ENCODE results near the gene FRMD4B. TPM values are rescaled to one million over a fixed set of nuclear protein-coding genes. Genes with fewer than 3 reads are reported as not detected.
"Not testable (repeated sequence)": the region's sequence is repeated elsewhere in the genome, so short reads cannot be mapped to it uniquely, and the experiment has no call there.

The FRMD4B gene
- total RNA-seq, 2 experiments from 2014 or later = not detected

DNA sequence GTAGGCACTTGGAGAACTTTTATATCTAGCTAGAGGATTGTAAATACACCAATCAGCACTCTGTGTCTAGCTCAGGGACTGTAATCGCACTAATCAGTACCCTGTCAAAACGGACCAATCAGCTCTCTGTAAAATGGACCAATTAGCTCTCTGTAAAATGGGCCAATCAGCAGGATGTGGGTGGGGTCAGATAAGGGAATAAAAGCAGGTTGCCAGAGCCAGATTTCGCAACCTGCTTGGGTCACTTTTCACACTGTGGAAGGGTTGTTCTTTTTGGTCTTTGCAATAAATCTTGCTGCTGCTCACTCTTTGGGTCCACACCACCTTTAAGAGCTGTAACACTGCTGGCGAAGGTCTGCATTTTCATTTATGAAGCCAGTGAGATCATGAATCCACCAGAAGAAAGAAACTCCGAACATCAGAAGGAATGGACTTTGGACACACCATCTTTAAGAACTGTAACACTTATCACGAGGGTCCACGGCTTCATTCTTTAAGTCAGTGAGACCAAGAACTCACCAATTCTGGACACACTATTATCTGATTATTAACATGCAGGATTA, 125.0 kb downstream of the FRMD4B start:
- H3K9me2 ChIP-seq (ENCODE audit: insufficient read depth, low read length); H2AFZ ChIP-seq (ENCODE audit: low read length); H3K4me2 ChIP-seq (ENCODE audit: low read length); intact Hi-C loops (cut with micrococcal nuclease; ENCODE audit: unreplicated experiment); H3K4me1 ChIP-seq (ENCODE audit: insufficient read depth, low read length, poor library complexity, severe bottlenecking); H3K79me2 ChIP-seq (ENCODE audit: insufficient read depth, low read depth, low read length); H4K20me1 ChIP-seq (ENCODE audit: insufficient read depth, low read length); POLR2A ChIA-PET; H3K36me3 ChIP-seq (ENCODE audit: insufficient read depth, low read length); DNase-seq (ENCODE audit: low spot score); H3K4me3 ChIP-seq (ENCODE audit: low read depth, low read length, poor library complexity, severe bottlenecking); H3K9me3 ChIP-seq (ENCODE audit: low read length); H3K27ac ChIP-seq (ENCODE audit: low read depth, low read length, poor library complexity, severe bottlenecking); CTCF ChIA-PET (ENCODE audit: unreplicated experiment); BruUV-seq (replicated peaks): not testable (repeated sequence)

DNA sequence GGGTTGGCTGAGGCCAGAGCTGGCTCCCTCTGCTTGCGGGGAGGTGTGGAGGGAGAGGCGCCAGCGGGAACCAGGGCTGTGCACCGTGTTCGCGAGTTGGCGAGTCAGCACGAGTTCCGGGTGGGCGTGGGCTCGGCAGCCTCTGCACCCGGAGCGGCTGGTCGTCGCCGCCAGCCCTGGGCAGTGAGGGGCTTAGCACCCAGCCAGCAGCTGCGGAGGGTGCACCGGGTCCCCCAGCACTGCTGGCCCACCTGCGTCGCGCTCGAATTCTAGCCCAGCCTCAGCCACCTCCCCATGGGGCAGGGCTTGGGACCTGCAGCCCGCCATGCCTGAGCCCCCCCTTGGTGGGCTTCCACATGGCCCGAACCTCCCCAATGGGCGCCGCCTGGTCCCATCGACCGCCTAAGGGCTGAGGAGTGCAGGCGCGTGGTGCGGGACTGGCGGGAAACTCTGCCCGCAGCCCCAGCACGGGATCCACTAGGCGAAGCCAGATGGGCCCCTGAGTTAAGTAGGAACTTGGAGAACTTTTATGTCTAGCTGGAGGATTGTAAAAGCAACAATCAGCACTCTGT, 125.6 kb downstream of the FRMD4B start:
- no peaks in the 10 kb centered on the region for H3K79me2 ChIP-seq (ENCODE audit: insufficient read depth, low read depth, low read length)
- no TSS peak for BruUV-seq (replicated peaks)
- intact Hi-C loops (cut with micrococcal nuclease; ENCODE audit: unreplicated experiment) = no loop called here
- no peaks in the 10 kb centered on the region for H3K4me1 ChIP-seq (ENCODE audit: insufficient read depth, low read length, poor library complexity, severe bottlenecking)
- no peaks in the 10 kb centered on the region for H3K9me3 ChIP-seq (ENCODE audit: low read length)
- no peaks in the 10 kb centered on the region for H3K9me2 ChIP-seq (ENCODE audit: insufficient read depth, low read length)
- H2AFZ ChIP-seq (ENCODE audit: low read length) = no peak overlapping the region
- ChIA-PET POLR2A (no interaction called here), CTCF (ENCODE audit: unreplicated experiment) (no interaction called here)
- H4K20me1 ChIP-seq (ENCODE audit: insufficient read depth, low read length) = no peaks in the 10 kb centered on the region
- H3K4me2 ChIP-seq (ENCODE audit: low read length) = no peak overlapping the region
- TF ChIP-seq, protein P1, sequence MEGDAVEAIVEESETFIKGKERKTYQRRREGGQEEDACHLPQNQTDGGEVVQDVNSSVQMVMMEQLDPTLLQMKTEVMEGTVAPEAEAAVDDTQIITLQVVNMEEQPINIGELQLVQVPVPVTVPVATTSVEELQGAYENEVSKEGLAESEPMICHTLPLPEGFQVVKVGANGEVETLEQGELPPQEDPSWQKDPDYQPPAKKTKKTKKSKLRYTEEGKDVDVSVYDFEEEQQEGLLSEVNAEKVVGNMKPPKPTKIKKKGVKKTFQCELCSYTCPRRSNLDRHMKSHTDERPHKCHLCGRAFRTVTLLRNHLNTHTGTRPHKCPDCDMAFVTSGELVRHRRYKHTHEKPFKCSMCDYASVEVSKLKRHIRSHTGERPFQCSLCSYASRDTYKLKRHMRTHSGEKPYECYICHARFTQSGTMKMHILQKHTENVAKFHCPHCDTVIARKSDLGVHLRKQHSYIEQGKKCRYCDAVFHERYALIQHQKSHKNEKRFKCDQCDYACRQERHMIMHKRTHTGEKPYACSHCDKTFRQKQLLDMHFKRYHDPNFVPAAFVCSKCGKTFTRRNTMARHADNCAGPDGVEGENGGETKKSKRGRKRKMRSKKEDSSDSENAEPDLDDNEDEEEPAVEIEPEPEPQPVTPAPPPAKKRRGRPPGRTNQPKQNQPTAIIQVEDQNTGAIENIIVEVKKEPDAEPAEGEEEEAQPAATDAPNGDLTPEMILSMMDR (conservative IDR thresholded peaks at IDR 0.05; ENCODE audit: low read length) = no peak
- TF ChIP-seq EZH2phosphoT487 (IDR thresholded peaks at IDR 0.05; ENCODE audit: borderline replicate concordance, low read depth, low read length) = no peak
- no peak overlapping the region for H3K4me3 ChIP-seq (ENCODE audit: low read depth, low read length, poor library complexity, severe bottlenecking)
- H3K36me3 ChIP-seq (ENCODE audit: insufficient read depth, low read length) = no peaks in the 10 kb centered on the region
- no peak for DNase-seq (ENCODE audit: low spot score)
- no peak overlapping the region for H3K27ac ChIP-seq (ENCODE audit: low read depth, low read length, poor library complexity, severe bottlenecking)

DNA sequence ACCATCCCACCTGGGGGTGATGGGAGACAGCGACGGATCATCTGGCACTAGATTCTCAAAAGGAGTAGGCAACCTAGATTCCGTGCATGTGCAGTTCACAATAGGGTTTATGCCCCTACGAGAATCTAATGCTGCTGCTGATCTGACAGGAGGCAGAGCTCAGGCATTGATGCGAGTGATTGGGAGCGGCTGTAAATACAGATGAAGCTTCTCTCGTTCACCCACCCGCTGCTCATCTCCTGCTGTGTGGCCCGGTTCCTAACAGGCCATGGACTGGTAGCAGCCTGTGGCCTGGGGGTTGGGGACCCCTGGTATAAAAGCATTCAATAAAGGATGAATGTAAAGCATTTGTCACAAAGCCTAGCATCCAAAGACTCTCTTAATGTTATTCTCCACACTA, 126.8 kb downstream of the FRMD4B start:
- BruUV-seq (replicated peaks) = no TSS peak
- Histone ChIP-seq H3K4me2 (ENCODE audit: low read length) (no peak overlapping the region), H3K36me3 (ENCODE audit: insufficient read depth, low read length) (no peaks in the 10 kb centered on the region), H2AFZ (ENCODE audit: low read length) (no peak overlapping the region), H3K79me2 (ENCODE audit: insufficient read depth, low read depth, low read length) (no peaks in the 10 kb centered on the region), H4K20me1 (ENCODE audit: insufficient read depth, low read length) (no peaks in the 10 kb centered on the region), H3K9me3 (ENCODE audit: low read length) (no peaks in the 10 kb centered on the region), H3K9me2 (ENCODE audit: insufficient read depth, low read length) (no peaks in the 10 kb centered on the region), H3K4me1 (ENCODE audit: insufficient read depth, low read length, poor library complexity, severe bottlenecking) (no peaks in the 10 kb centered on the region), H3K27ac (ENCODE audit: low read depth, low read length, poor library complexity, severe bottlenecking) (no peak overlapping the region), H3K4me3 (ENCODE audit: low read depth, low read length, poor library complexity, severe bottlenecking) (no peak overlapping the region)
- TF ChIP-seq, protein P1 (conservative IDR thresholded peaks at IDR 0.05; ENCODE audit: low read length) = no peak
- TF ChIP-seq EZH2phosphoT487 (IDR thresholded peaks at IDR 0.05; ENCODE audit: borderline replicate concordance, low read depth, low read length) = no peak
- no peak for DNase-seq (ENCODE audit: low spot score)
- ChIA-PET CTCF (ENCODE audit: unreplicated experiment) (no interaction called here), POLR2A (no interaction called here)
- intact Hi-C loops (cut with micrococcal nuclease; ENCODE audit: unreplicated experiment) = no loop called here

All from OCI-LY7 (cell line).